Measurements from ENCODE around the gene SEL1L.
"Not testable (repeated sequence)": the region's sequence is repeated elsewhere in the genome, so short reads cannot be mapped to it uniquely, and the experiment has no call there.

Gene SEL1L

GRCh38 chr14:81533536-81534343 is at the start of gene SEL1L:
TSS of gene SEL1L (minus strand) at chr14:81533853. CDS start at chr14:81533744, 109 bp downstream.
- peak; percentile 100 for DNase-seq (ENCODE audit: low spot score)

GRCh38 chr14:81582420-81582819 is 48.8 kb upstream of the SEL1L start:
- DNase-seq (ENCODE audit: low spot score): no peak

- no peak for DNase-seq (ENCODE audit: low spot score)
Observed at GRCh38 chr14:81579115-81579514, 45.5 kb upstream of the SEL1L start.

GRCh38 chr14:81571437-81571836 is 37.8 kb upstream of the SEL1L start:
- DNase-seq (ENCODE audit: low spot score): no peak

GRCh38 chr14:81567302-81567701 is 33.6 kb upstream of the SEL1L start:
- no peak for DNase-seq (ENCODE audit: low spot score)

GRCh38 chr14:81565441-81566290 is 32.0 kb upstream of the SEL1L start:
- peak; percentile 80 for DNase-seq (ENCODE audit: low spot score)

- DNase-seq (ENCODE audit: low spot score): no peak
Observed at GRCh38 chr14:81562818-81563217, 29.2 kb upstream of the SEL1L start.

GRCh38 chr14:81561084-81561775 is 27.6 kb upstream of the SEL1L start:
- no peak for DNase-seq (ENCODE audit: low spot score)

- DNase-seq (ENCODE audit: low spot score): no peak
Observed at GRCh38 chr14:81559385-81559784, 25.7 kb upstream of the SEL1L start.

GRCh38 chr14:81557146-81557545 is 23.5 kb upstream of the SEL1L start:
- DNase-seq (ENCODE audit: low spot score): no peak

- DNase-seq (ENCODE audit: low spot score): no peak
Observed at GRCh38 chr14:81555684-81556083, 22.0 kb upstream of the SEL1L start.

GRCh38 chr14:81555051-81555450 is 21.4 kb upstream of the SEL1L start:
- DNase-seq (ENCODE audit: low spot score): no peak

- no peak for DNase-seq (ENCODE audit: low spot score)
Observed at GRCh38 chr14:81551471-81551870, 17.8 kb upstream of the SEL1L start.

- DNase-seq (ENCODE audit: low spot score): no peak
Observed at GRCh38 chr14:81550001-81550637, 16.5 kb upstream of the SEL1L start.

GRCh38 chr14:81541206-81541605 is 7.6 kb upstream of the SEL1L start:
- DNase-seq (ENCODE audit: low spot score): not testable (repeated sequence)

- DNase-seq (ENCODE audit: low spot score): no peak
Observed at GRCh38 chr14:81537193-81537592, 3.5 kb upstream of the SEL1L start.

- DNase-seq (ENCODE audit: low spot score): no peak
Observed at GRCh38 chr14:81536241-81536771, 2.7 kb upstream of the SEL1L start.

GRCh38 chr14:81535396-81536164 is 1.9 kb upstream of the SEL1L start:
- no peak for DNase-seq (ENCODE audit: low spot score)

- DNase-seq (ENCODE audit: low spot score): no peak
Observed at GRCh38 chr14:81534510-81535074, 939 bp upstream of the SEL1L start.

- DNase-seq (ENCODE audit: low spot score): no peak
Observed at GRCh38 chr14:81533212-81533535, 479 bp downstream of the SEL1L start.

GRCh38 chr14:81529391-81529790 is 4.3 kb downstream of the SEL1L start:
- no peak for DNase-seq (ENCODE audit: low spot score)
